OCI-LY1 (cell line): ENCODE measurements around the gene HRNR.

ENCODE experiments used
- EZH2 ChIP-seq: fragments of 200-600 bp; sonication (generic), shearing (Covaris generic); IDR thresholded peaks from 2 replicates; pipeline ENCODE4 v1.8.0; 2017; ENCODE audit warnings: borderline replicate concordance, mixed run types, mild to moderate bottlenecking, antibody characterized with exemption, low read length, moderate library complexity, mixed read lengths
- TF ChIP-seq, protein P1 (sequence below): fragments of 200-600 bp; sonication (generic), shearing (Covaris generic); IDR thresholded peaks from 2 replicates; pipeline ENCODE4 v1.5.1; 2017; ENCODE audit warnings: mild to moderate bottlenecking, antibody characterized with exemption, low read length, moderate library complexity, mixed read lengths

DNA sequence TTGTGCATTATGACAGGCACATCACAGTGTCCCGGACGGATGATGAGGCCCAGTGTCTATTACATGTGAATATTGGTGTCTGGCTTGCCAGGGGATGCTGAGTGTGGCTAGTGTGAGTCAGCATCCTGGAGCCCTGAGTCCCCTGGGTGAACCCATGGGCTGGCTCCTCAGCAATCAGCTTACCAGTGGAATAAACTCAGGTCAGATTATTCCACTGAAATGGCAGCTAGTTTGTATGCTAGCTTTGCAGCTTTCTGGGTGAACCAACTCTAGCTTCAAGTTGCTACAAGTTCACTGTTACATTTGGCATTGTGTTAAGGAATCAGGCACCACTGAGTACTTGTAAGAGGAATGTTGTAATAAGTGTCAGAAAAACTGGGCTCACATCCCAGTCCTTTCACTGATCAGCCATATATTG is 41.0 kb downstream of the HRNR start:
- TF ChIP-seq, protein P1, sequence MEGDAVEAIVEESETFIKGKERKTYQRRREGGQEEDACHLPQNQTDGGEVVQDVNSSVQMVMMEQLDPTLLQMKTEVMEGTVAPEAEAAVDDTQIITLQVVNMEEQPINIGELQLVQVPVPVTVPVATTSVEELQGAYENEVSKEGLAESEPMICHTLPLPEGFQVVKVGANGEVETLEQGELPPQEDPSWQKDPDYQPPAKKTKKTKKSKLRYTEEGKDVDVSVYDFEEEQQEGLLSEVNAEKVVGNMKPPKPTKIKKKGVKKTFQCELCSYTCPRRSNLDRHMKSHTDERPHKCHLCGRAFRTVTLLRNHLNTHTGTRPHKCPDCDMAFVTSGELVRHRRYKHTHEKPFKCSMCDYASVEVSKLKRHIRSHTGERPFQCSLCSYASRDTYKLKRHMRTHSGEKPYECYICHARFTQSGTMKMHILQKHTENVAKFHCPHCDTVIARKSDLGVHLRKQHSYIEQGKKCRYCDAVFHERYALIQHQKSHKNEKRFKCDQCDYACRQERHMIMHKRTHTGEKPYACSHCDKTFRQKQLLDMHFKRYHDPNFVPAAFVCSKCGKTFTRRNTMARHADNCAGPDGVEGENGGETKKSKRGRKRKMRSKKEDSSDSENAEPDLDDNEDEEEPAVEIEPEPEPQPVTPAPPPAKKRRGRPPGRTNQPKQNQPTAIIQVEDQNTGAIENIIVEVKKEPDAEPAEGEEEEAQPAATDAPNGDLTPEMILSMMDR: no peak
- no peak for TF ChIP-seq EZH2
